Mesendoderm (in vitro differentiated cells): ENCODE data around the gene NAPA.

Experiments used
- DNase-seq: peaks from one replicate; pipeline ENCODE4 v3.0.0; 2013
- H2AK5ac ChIP-seq: 2 replicates; pipeline ENCODE4 v1.6.1; 2013; ENCODE audit warnings: low read length, inconsistent platforms
- H2BK120ac ChIP-seq: 2 replicates; pipeline ENCODE4 v1.6.1; 2013; ENCODE audit warnings: low read depth, mild to moderate bottlenecking, low read length, moderate library complexity, mixed read lengths
- H2BK15ac ChIP-seq: replicated peaks from 2 replicates; pipeline ENCODE4 v1.6.1; 2013; ENCODE audit warnings: low read depth, mild to moderate bottlenecking, moderate library complexity
- H2BK5ac ChIP-seq: 2 replicates; pipeline ENCODE4 v1.6.1; 2013; ENCODE audit warnings: low read length, inconsistent platforms
- H3K18ac ChIP-seq: 2 replicates; pipeline ENCODE4 v1.6.1; 2013; ENCODE audit warnings: mild to moderate bottlenecking, low read length, mixed read lengths
- H3K23ac ChIP-seq: one replicate; pipeline ENCODE4 v1.6.1; 2013; ENCODE audit warnings: low read length
- H3K27ac ChIP-seq: 2 replicates; pipeline ENCODE4 v1.5.1; 2013; ENCODE audit warnings: low read depth, mild to moderate bottlenecking, inconsistent platforms, low read length, moderate library complexity
- H3K27me3 ChIP-seq: 2 replicates; pipeline ENCODE4 v1.6.1; 2013; ENCODE audit warnings: low read length, control low read depth, mild to moderate bottlenecking, inconsistent platforms; ENCODE audit not compliant: insufficient read depth, poor library complexity
- H3K36me3 ChIP-seq: 2 replicates; pipeline ENCODE4 v1.6.1; 2013; ENCODE audit warnings: low read length, inconsistent platforms; ENCODE audit not compliant: control insufficient read depth, insufficient read depth
- H3K4ac ChIP-seq: one replicate; pipeline ENCODE4 v1.6.1; 2013; ENCODE audit warnings: low read depth, mild to moderate bottlenecking, low read length, moderate library complexity
- H3K4me1 ChIP-seq: 2 replicates; pipeline ENCODE4 v1.6.1; 2013; ENCODE audit warnings: low read depth, low read length, inconsistent platforms; ENCODE audit not compliant: control insufficient read depth
- H3K4me2 ChIP-seq: 2 replicates; pipeline ENCODE4 v1.6.1; 2013; ENCODE audit warnings: low read length
- H3K4me3 ChIP-seq: 2 replicates; pipeline ENCODE4 v1.5.1; 2013; ENCODE audit warnings: mild to moderate bottlenecking, low read length
- H3K56ac ChIP-seq: one replicate; pipeline ENCODE4 v1.6.1; 2013; ENCODE audit warnings: low read length
- H3K79me1 ChIP-seq: 2 replicates; pipeline ENCODE4 v1.6.1; 2013; ENCODE audit warnings: low read length, inconsistent platforms
- H3K79me2 ChIP-seq: 2 replicates; pipeline ENCODE4 v1.6.1; 2013; ENCODE audit warnings: mild to moderate bottlenecking, low read length; ENCODE audit not compliant: control insufficient read depth, insufficient read depth
- H3K9ac ChIP-seq: 2 replicates; pipeline ENCODE4 v1.6.1; 2013; ENCODE audit warnings: low read length, inconsistent platforms
- H4K5ac ChIP-seq: one replicate; pipeline ENCODE4 v1.6.1; 2013; ENCODE audit warnings: low read length
- H4K8ac ChIP-seq: one replicate; pipeline ENCODE4 v1.6.1; 2013; ENCODE audit warnings: low read depth, mild to moderate bottlenecking, control low read depth, low read length, moderate library complexity
- WGBS: extraction: QIAGEN DNeasy Blood & Tissue Kit; methylation state at CpG from one replicate; pipeline ENCODE4 v1.1.7; 2013; ENCODE audit warnings: low lambda C conversion rate, missing lambda C conversion rate; ENCODE audit not compliant: insufficient coverage; ENCODE audit errors: extremely low coverage; 5-methylcytosine and 5-hydroxymethylcytosine counted together

Gene NAPA

GRCh38 chr19:47495478-47496372 lies 19.1 kb downstream of the NAPA start:
- H2AK5ac ChIP-seq: no peak overlapping the region
- H3K9ac ChIP-seq: no peak overlapping the region
- no peak overlapping the region for H3K56ac ChIP-seq
- H3K27me3 ChIP-seq: no peaks in the 10 kb centered on the region
- no CpG with 5 or more reads among the region's 17 CpGs for WGBS
- DNase-seq: no peak
- H4K5ac ChIP-seq: no peak overlapping the region
- peaks cover 2% of the 10 kb centered on the region for H3K79me1 ChIP-seq
- H2BK15ac ChIP-seq: no peak overlapping the region
- no peaks in the 10 kb centered on the region for H3K36me3 ChIP-seq
- H3K4me1 ChIP-seq: no peaks in the 10 kb centered on the region
- H2BK120ac ChIP-seq: no peak overlapping the region
- H3K27ac ChIP-seq: no peak overlapping the region
- H3K4ac ChIP-seq: no peak overlapping the region
- H3K4me2 ChIP-seq: no peak overlapping the region
- no peaks in the 10 kb centered on the region for H3K79me2 ChIP-seq
- H3K23ac ChIP-seq: no peak overlapping the region
- H4K8ac ChIP-seq: no peak overlapping the region
- H2BK5ac ChIP-seq: no peak overlapping the region
- H3K18ac ChIP-seq: no peak overlapping the region
- no peak overlapping the region for H3K4me3 ChIP-seq

GRCh38 chr19:47494729-47495128 lies 20.1 kb downstream of the NAPA start:
- Histone ChIP-seq H3K79me1 (peaks cover 2% of the 10 kb centered on the region), H4K5ac (no peak overlapping the region), H2BK5ac (no peak overlapping the region), H3K79me2 (no peaks in the 10 kb centered on the region), H3K4ac (no peak overlapping the region), H2BK15ac (no peak overlapping the region), H3K23ac (no peak overlapping the region), H3K4me2 (no peak overlapping the region), H2BK120ac (no peak overlapping the region), H3K36me3 (peaks cover 3% of the 10 kb centered on the region), H2AK5ac (no peak overlapping the region), H3K4me1 (no peaks in the 10 kb centered on the region), H3K56ac (no peak overlapping the region), H3K18ac (no peak overlapping the region), H4K8ac (no peak overlapping the region), H3K27me3 (no peaks in the 10 kb centered on the region), H3K27ac (no peak overlapping the region), H3K4me3 (no peak overlapping the region), H3K9ac (no peak overlapping the region)
- DNase-seq: no peak
- WGBS: no CpG with 5 or more reads among the region's 9 CpGs

GRCh38 chr19:47494211-47494547 lies 20.7 kb downstream of the NAPA start:
- Histone ChIP-seq H3K23ac (no peak overlapping the region), H3K79me2 (no peaks in the 10 kb centered on the region), H4K5ac (no peak overlapping the region), H3K27me3 (no peaks in the 10 kb centered on the region), H2BK5ac (no peak overlapping the region), H2AK5ac (no peak overlapping the region), H3K4me3 (no peak overlapping the region), H2BK15ac (no peak overlapping the region), H3K27ac (no peak overlapping the region), H3K4me1 (no peaks in the 10 kb centered on the region), H3K9ac (no peak overlapping the region), H4K8ac (no peak overlapping the region), H3K79me1 (no peaks in the 10 kb centered on the region), H3K4me2 (no peak overlapping the region), H3K4ac (no peak overlapping the region), H2BK120ac (no peak overlapping the region), H3K18ac (no peak overlapping the region), H3K56ac (no peak overlapping the region), H3K36me3 (peaks cover 3% of the 10 kb centered on the region)
- no peak for DNase-seq
- WGBS: no CpG with 5 or more reads among the region's 5 CpGs

- Histone ChIP-seq H4K8ac (no peak overlapping the region), H2BK120ac (no peak overlapping the region), H2BK5ac (no peak overlapping the region), H3K36me3 (peaks cover 3% of the 10 kb centered on the region), H3K79me1 (no peaks in the 10 kb centered on the region), H2AK5ac (no peak overlapping the region), H3K4me3 (no peak overlapping the region), H4K5ac (no peak overlapping the region), H3K4me1 (no peaks in the 10 kb centered on the region), H3K79me2 (no peaks in the 10 kb centered on the region), H3K56ac (no peak overlapping the region), H3K23ac (no peak overlapping the region), H3K9ac (no peak overlapping the region), H3K27ac (no peak overlapping the region), H3K18ac (no peak overlapping the region), H3K4ac (no peak overlapping the region), H3K4me2 (no peak overlapping the region), H2BK15ac (no peak overlapping the region), H3K27me3 (no peaks in the 10 kb centered on the region)
- no peak for DNase-seq
- WGBS: no CpG with 5 or more reads among the region's 18 CpGs
Observed at GRCh38 chr19:47493378-47494210, 21.3 kb downstream of the NAPA start.

GRCh38 chr19:47492571-47493377 lies 22.1 kb downstream of the NAPA start:
- no CpG with 5 or more reads among the region's 23 CpGs for WGBS
- Histone ChIP-seq H3K27me3 (no peaks in the 10 kb centered on the region), H2BK5ac (no peak overlapping the region), H3K9ac (no peak overlapping the region), H3K4me1 (no peaks in the 10 kb centered on the region), H3K4me2 (no peak overlapping the region), H3K4ac (no peak overlapping the region), H2AK5ac (no peak overlapping the region), H3K27ac (no peak overlapping the region), H3K56ac (no peak overlapping the region), H3K23ac (no peak overlapping the region), H3K36me3 (peaks cover 3% of the 10 kb centered on the region), H3K79me2 (no peaks in the 10 kb centered on the region), H3K4me3 (no peak overlapping the region), H4K8ac (no peak overlapping the region), H2BK15ac (no peak overlapping the region), H4K5ac (no peak overlapping the region), H2BK120ac (no peak overlapping the region), H3K79me1 (no peaks in the 10 kb centered on the region), H3K18ac (no peak overlapping the region)
- DNase-seq: no peak
